ENCODE results near the gene STX8. TPM values are rescaled to one million over a fixed set of nuclear protein-coding genes. Genes with fewer than 3 reads are reported as not detected.

Gene STX8
- polyA plus RNA-seq, 1 of the 3 experiments (the other 2 are of a cell fraction), result 51.3 TPM

DNA sequence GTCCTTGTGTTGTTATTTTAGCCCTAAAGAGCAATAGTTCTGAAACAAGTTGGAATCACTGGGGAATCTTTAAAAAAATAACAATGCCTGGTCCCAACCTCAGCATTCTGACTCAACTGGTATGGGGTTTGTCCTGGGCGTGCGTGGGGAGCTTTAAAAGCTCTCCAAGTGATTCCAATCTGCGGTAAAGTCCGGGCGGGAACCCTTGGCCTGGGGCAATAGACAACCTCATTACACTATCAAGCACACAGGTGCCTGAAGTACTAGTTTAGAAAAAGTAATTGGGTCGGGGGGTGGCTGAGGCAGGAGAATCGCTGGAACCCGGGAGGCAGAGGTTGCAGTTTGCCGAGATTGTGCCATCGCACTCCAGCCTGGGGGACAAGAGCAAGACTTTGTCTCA, 4.4 kb downstream of the STX8 start (continued):
- TF ChIP-seq FOSL2 (IDR thresholded peaks at IDR 0.05; ENCODE audit: borderline replicate concordance, low read depth), result no peak
- no peak for TF ChIP-seq RCOR1 (IDR thresholded peaks at IDR 0.05; ENCODE audit: low read length)
- TF ChIP-seq USF1 (IDR thresholded peaks at IDR 0.05; ENCODE audit: borderline replicate concordance, low read depth), result no peak
- no peak for TF ChIP-seq TEAD4 (IDR thresholded peaks at IDR 0.05; ENCODE audit: borderline replicate concordance, insufficient read depth)
- TF ChIP-seq, protein P1, sequence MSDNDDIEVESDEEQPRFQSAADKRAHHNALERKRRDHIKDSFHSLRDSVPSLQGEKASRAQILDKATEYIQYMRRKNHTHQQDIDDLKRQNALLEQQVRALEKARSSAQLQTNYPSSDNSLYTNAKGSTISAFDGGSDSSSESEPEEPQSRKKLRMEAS (IDR thresholded peaks at IDR 0.05; ENCODE audit: low read depth), result no peak
- TF ChIP-seq JUND (IDR thresholded peaks at IDR 0.05), result no peak

DNA sequence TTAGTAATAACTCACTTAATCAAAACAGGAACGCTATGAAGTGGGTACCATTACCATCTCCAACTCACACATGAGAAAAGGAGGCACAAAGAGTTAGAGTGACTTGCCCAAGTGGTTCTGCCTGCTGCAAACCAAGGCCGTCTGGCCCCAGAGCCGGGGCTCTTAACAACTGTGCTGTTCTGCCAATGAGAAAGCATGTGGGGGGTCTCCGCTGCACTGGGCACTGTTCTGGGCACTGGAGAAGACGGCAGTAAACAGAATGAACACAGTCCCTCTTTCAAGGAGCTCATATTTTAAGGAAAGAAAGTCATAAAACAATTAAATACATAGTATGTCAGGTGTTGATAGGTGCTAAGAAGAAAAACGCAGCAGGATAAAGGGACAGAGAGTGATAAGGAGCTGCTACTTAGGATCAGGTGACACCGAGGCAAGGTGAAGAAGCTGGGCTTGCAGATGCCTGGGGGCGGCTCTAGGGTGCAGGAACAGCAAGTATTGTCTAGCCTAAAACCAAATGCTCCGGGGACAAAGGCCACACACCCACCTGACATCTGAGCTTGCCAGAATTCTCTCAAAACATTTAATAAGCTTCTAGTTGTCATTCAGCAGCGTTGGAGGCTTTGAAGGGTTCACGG, 6.5 kb downstream of the STX8 start:
- Histone ChIP-seq H4K20me1 (ENCODE audit: insufficient read depth) (no peaks in the 10 kb centered on the region), H3K36me3 (replicated peaks in 1 of 2; ENCODE audit: control insufficient read depth in 1 of 2, insufficient read depth in 2 of 2, low read length in 1 of 2) (peaks cover 0 to 14% of the 10 kb centered on the region in 2 experiments), H2AFZ (ENCODE audit: low read depth) (no peak overlapping the region), H3F3A (replicated peaks; ENCODE audit: insufficient read depth) (peaks cover 4% of the 10 kb centered on the region), H3K9me2 (no peaks in the 10 kb centered on the region), H3K4me2 (no peak overlapping the region), H3K79me2 (ENCODE audit: insufficient read depth) (peaks cover 9% of the 10 kb centered on the region), H3K9ac (no peak overlapping the region), H3K27ac (ENCODE audit: low read depth in 2 of 2, low read length in 1 of 2) (no peak overlapping the region), H3K4me1 (ENCODE audit: control insufficient read depth in 1 of 2, insufficient read depth in 2 of 2, low read depth in 1 of 2, low read length in 1 of 2) (no peaks in the 10 kb centered on the region), H3K4me3 (ENCODE audit: low read depth in 2 of 2, low read length in 1 of 2) (no peak overlapping the region), H3K9me3 (no peaks in the 10 kb centered on the region), H3K27me3 (ENCODE audit: insufficient read depth) (no peaks in the 10 kb centered on the region)
- 97% methylated on average over 11 of the region's 11 CpGs for WGBS (ENCODE audit: low lambda C conversion rate)
- POLR2A ChIA-PET, result no interaction called here
- DNase-seq, result no peak
- TF ChIP-seq TAF1 (IDR thresholded peaks at IDR 0.05; ENCODE audit: borderline replicate concordance, low read depth, low read length) (no peak), MEF2A (IDR thresholded peaks at IDR 0.05; ENCODE audit: borderline replicate concordance, low read depth) (no peak), YY1 (IDR thresholded peaks at IDR 0.05; ENCODE audit: low read depth) (no peak), TCF12 (IDR thresholded peaks at IDR 0.05) (no peak), GABPA (IDR thresholded peaks at IDR 0.05; ENCODE audit: low read depth) (no peak), ZBTB33 (IDR thresholded peaks at IDR 0.05; ENCODE audit: borderline replicate concordance, low read depth) (no peak), TEAD4 (IDR thresholded peaks at IDR 0.05; ENCODE audit: borderline replicate concordance, insufficient read depth) (no peak), SMC3 (IDR thresholded peaks at IDR 0.05; ENCODE audit: low read depth, low read length) (no peak), FOXJ3 (CRISPR knock-in tag; IDR thresholded peaks at IDR 0.05) (no peak), FOXM1 (IDR thresholded peaks at IDR 0.05; ENCODE audit: low read depth) (no peak)
- TF ChIP-seq, protein P2, sequence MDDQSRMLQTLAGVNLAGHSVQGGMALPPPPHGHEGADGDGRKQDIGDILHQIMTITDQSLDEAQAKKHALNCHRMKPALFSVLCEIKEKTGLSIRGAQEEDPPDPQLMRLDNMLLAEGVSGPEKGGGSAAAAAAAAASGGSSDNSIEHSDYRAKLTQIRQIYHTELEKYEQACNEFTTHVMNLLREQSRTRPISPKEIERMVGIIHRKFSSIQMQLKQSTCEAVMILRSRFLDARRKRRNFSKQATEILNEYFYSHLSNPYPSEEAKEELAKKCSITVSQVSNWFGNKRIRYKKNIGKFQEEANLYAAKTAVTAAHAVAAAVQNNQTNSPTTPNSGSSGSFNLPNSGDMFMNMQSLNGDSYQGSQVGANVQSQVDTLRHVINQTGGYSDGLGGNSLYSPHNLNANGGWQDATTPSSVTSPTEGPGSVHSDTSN (IDR thresholded peaks at IDR 0.05), result no peak
- TF ChIP-seq, protein P3, sequence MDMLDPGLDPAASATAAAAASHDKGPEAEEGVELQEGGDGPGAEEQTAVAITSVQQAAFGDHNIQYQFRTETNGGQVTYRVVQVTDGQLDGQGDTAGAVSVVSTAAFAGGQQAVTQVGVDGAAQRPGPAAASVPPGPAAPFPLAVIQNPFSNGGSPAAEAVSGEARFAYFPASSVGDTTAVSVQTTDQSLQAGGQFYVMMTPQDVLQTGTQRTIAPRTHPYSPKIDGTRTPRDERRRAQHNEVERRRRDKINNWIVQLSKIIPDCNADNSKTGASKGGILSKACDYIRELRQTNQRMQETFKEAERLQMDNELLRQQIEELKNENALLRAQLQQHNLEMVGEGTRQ (IDR thresholded peaks at IDR 0.05; ENCODE audit: borderline replicate concordance, low read depth, low read length), result no peak
- TF ChIP-seq, protein P1 (IDR thresholded peaks at IDR 0.05; ENCODE audit: low read depth), result no peak
- CTCF ChIA-PET, result interaction anchor here (1.4 kb wide), 1 partner anchor 14 kb away, joined by 4 read pairs; no protein-coding TSS in a partner anchor

Data from SK-N-SH (cell line).